Gastrocnemius medialis (tissue), 4 donors: ENCODE data around the gene FIGNL1. TPM values are rescaled to one million over a fixed set of nuclear protein-coding genes. Genes with fewer than 3 reads are reported as not detected.
A peak's percentile ranks its signal among the peaks of the same experiment; 100 is the strongest.

Experiments
- ATAC-seq, 2 donors: fragments of 150-250 bp; one replicate each; pipeline ENCODE4 v1.9.1; 2016
- DNase-seq, 2 donors: peaks; one replicate each; pipeline ENCODE4 v3.0.0-alpha.2; 2019
- H3K27ac ChIP-seq, 4 donors: fragments of 200-600 bp; sonication (generic); 1 replicate in 1 of 4; 2 replicates in 3 of 4; pipeline ENCODE4 v1.5.1; 2016 to 2018; ENCODE audit warnings: mild to moderate bottlenecking in 2 of 4, moderate library complexity in 1 of 4
- H3K27me3 ChIP-seq, 3 donors: fragments of 200-600 bp; sonication (generic) in 2 of 3; 1 replicate in 1 of 3; 2 replicates in 2 of 3; pipeline versions ENCODE4 v1.5.1 to v1.6.0; 2016 to 2019; ENCODE audit warnings: mild to moderate bottlenecking in 1 of 3, moderate library complexity in 1 of 3
- H3K36me3 ChIP-seq, 2 donors: fragments of 200-600 bp; sonication (generic) in 1 of 2; one replicate each; pipeline ENCODE4 v1.5.1; 2017 to 2018
- H3K4me1 ChIP-seq, 2 donors: fragments of 200-600 bp; sonication (generic) in 1 of 2; one replicate each; pipeline ENCODE4 v1.5.1; 2016 to 2017; ENCODE audit warnings: mild to moderate bottlenecking in 2 of 2
- H3K4me3 ChIP-seq, 4 donors: fragments of 200-600 bp; sonication (generic) in 3 of 4; 1 replicate in 1 of 4; 2 replicates in 3 of 4; pipeline ENCODE4 v1.5.1; 2016 to 2019; ENCODE audit warnings: mild to moderate bottlenecking in 2 of 4
- H3K9me3 ChIP-seq, 3 donors: fragments of 200-600 bp; sonication (generic) in 2 of 3; 1 replicate in 1 of 3; 2 replicates in 2 of 3; pipeline ENCODE4 v1.5.1; 2016 to 2019
- CTCF ChIP-seq, 5 experiments: fragments of 450-650 bp in 3 of 5; fragments of 200-600 bp in 2 of 5; sonication (generic) in 2 of 5; IDR thresholded peaks in 4 of 5; conservative IDR thresholded peaks in 1 of 5; 1 replicate in 4 of 5; 2 replicates in 1 of 5; pipeline ENCODE4 v1.5.1; 2016 to 2019; ENCODE audit warnings: antibody characterized with exemption in 5 of 5, mild to moderate bottlenecking in 3 of 5, moderate library complexity in 3 of 5
- POLR2A ChIP-seq, 2 donors: fragments of 450-650 bp; IDR thresholded peaks; one replicate each; pipeline ENCODE4 v1.6.1; 2017; ENCODE audit warnings: antibody characterized with exemption in 2 of 2, mild to moderate bottlenecking in 2 of 2, moderate library complexity in 2 of 2
- in situ Hi-C, 4 donors: fragments of 200-750 bp; cut with MboI; loops; one replicate each; pipeline versions ENCODE4 v1.15.0 to v1.8.0; 2017; ENCODE audit warnings: low sequenced_read_pairs in 4 of 4
- intact Hi-C: fragments of 100-400 bp; cut with DNase I; formaldehyde crosslinking; loops from one replicate; pipeline ENCODE4 v1.15.1; 2023; ENCODE audit warnings: low total_unique reads
- total RNA-seq, 4 donors: library from RNA; depleted of rRNA; stranded (reverse); fragments of >200 nt; gene quantifications; one replicate each; pipeline versions ENCODE4 v1.1.0 to v1.2.3, GENCODE V29; 2016

Gene FIGNL1
- total RNA-seq, 4 donors from 2014 or later: 2.3 to 9.2 (median 6.2) TPM

GRCh38 chr7:50491209-50491608 is 41.1 kb upstream of the FIGNL1 start:
- in situ Hi-C loops: no loop called here
- H3K36me3 ChIP-seq: no peaks in the 10 kb centered on the region

GRCh38 chr7:50488379-50488778 is 38.2 kb upstream of the FIGNL1 start:
- H3K9me3 ChIP-seq: no peaks in the 10 kb centered on the region
- ATAC-seq (no peak), DNase-seq (no peak)
- no peak overlapping the region for H3K4me3 ChIP-seq
- no peaks in the 10 kb centered on the region for H3K27me3 ChIP-seq
- no peak overlapping the region for H3K27ac ChIP-seq
- peaks cover 13 to 16% of the 10 kb centered on the region in 2 donors for H3K4me1 ChIP-seq
- TF ChIP-seq POLR2A (IDR thresholded peaks at IDR 0.05) (no peak), CTCF (IDR thresholded peaks at IDR 0.05 in 4 of 5, conservative IDR thresholded peaks at IDR 0.05 in 1 of 5) (no peak)
- H3K36me3 ChIP-seq: no peaks in the 10 kb centered on the region
- intact Hi-C loops: no loop called here
- in situ Hi-C loops: no loop called here

More at GRCh38 chr7:50491209-50491608, 41.1 kb upstream of the FIGNL1 start:
- no peak overlapping the region for H3K4me3 ChIP-seq
- peak overlapping the region; percentile 14 to 65 (median 45) for H3K27ac ChIP-seq
- DNase-seq: no peak
- peak; percentile 88 to 91 for ATAC-seq
- H3K9me3 ChIP-seq: no peaks in the 10 kb centered on the region
- H3K27me3 ChIP-seq: no peaks in the 10 kb centered on the region
- TF ChIP-seq POLR2A (IDR thresholded peaks at IDR 0.05) (no peak), CTCF (IDR thresholded peaks at IDR 0.05 in 4 of 5, conservative IDR thresholded peaks at IDR 0.05 in 1 of 5) (no peak)
- peaks cover 13 to 16% of the 10 kb centered on the region in 2 donors for H3K4me1 ChIP-seq
- intact Hi-C loops: no loop called here

- intact Hi-C loops (no loop called here), in situ Hi-C loops (no loop called here)
- peaks cover 7 to 11% of the 10 kb centered on the region in 2 donors for H3K4me1 ChIP-seq
- H3K4me3 ChIP-seq: no peak overlapping the region
- no peaks in the 10 kb centered on the region for H3K36me3 ChIP-seq
- DNase-seq (no peak), ATAC-seq (no peak)
- no peaks in the 10 kb centered on the region for H3K9me3 ChIP-seq
- no peaks in the 10 kb centered on the region for H3K27me3 ChIP-seq
- TF ChIP-seq POLR2A (IDR thresholded peaks at IDR 0.05) (no peak), CTCF (IDR thresholded peaks at IDR 0.05 in 4 of 5, conservative IDR thresholded peaks at IDR 0.05 in 1 of 5) (no peak)
- H3K27ac ChIP-seq: no peak overlapping the region
These were observed 36.4 kb upstream of the FIGNL1 start for GRCh38 chr7:50486512-50486911.

- TF ChIP-seq POLR2A (IDR thresholded peaks at IDR 0.05) (no peak), CTCF (IDR thresholded peaks at IDR 0.05 in 4 of 5, conservative IDR thresholded peaks at IDR 0.05 in 1 of 5) (no peak)
- ATAC-seq (no peak), DNase-seq (no peak)
- H3K4me3 ChIP-seq: no peak overlapping the region
- no peaks in the 10 kb centered on the region for H3K27me3 ChIP-seq
- in situ Hi-C loops (no loop called here), intact Hi-C loops (no loop called here)
- no peaks in the 10 kb centered on the region for H3K36me3 ChIP-seq
- H3K4me1 ChIP-seq: no peaks in the 10 kb centered on the region
- no peaks in the 10 kb centered on the region for H3K9me3 ChIP-seq
- no peak overlapping the region for H3K27ac ChIP-seq
These were observed 31.7 kb upstream of the FIGNL1 start for GRCh38 chr7:50481867-50482266.

- Histone ChIP-seq H3K27ac (no peak overlapping the region), H3K27me3 (no peaks in the 10 kb centered on the region), H3K4me3 (no peak overlapping the region), H3K36me3 (no peaks in the 10 kb centered on the region), H3K9me3 (no peaks in the 10 kb centered on the region), H3K4me1 (no peaks in the 10 kb centered on the region)
- ATAC-seq (no peak), DNase-seq (no peak)
- intact Hi-C loops: no loop called here
- TF ChIP-seq POLR2A (IDR thresholded peaks at IDR 0.05) (no peak), CTCF (IDR thresholded peaks at IDR 0.05 in 4 of 5, conservative IDR thresholded peaks at IDR 0.05 in 1 of 5) (no peak)
- in situ Hi-C loops: no loop called here
These were observed 30.6 kb upstream of the FIGNL1 start for GRCh38 chr7:50480797-50481196.
